CD14-positive monocyte (primary cell): Measurements from ENCODE around the gene TAF5. TPM values are rescaled to one million over a fixed set of nuclear protein-coding genes. Genes with fewer than 3 reads are reported as not detected.

Experiments used
- DNase-seq, 3 donors: peaks; one replicate each; pipeline ENCODE4 v3.0.0-alpha.2; 2011 to 2022
- H2AFZ ChIP-seq: 2 replicates; pipeline ENCODE4 v1.6.0; 2012; ENCODE audit warnings: mild to moderate bottlenecking, low read depth, low read length, inconsistent platforms; ENCODE audit not compliant: insufficient read depth, poor library complexity, severe bottlenecking
- H3K27ac ChIP-seq, 2 donors: 1 replicate in 1 of 2; 2 replicates in 1 of 2; pipeline ENCODE4 v1.5.1; 2012 to 2013; ENCODE audit warnings: low read length in 2 of 2, control low read depth in 1 of 2, inconsistent platforms in 1 of 2, low read depth in 1 of 2, mild to moderate bottlenecking in 1 of 2
- H3K27me3 ChIP-seq, 2 donors: one replicate each; pipeline versions ENCODE4 v1.6.0 to v1.6.1; 2011 to 2013; ENCODE audit warnings: low read length in 2 of 2; ENCODE audit not compliant: control insufficient read depth in 2 of 2, insufficient read depth in 2 of 2
- H3K36me3 ChIP-seq, 2 donors: replicated peaks in 1 of 2; 1 replicate in 1 of 2; 2 replicates in 1 of 2; pipeline versions ENCODE4 v1.5.1 to v1.6.1; 2012 to 2013; ENCODE audit warnings: low read length in 2 of 2, control low read depth in 1 of 2, inconsistent platforms in 1 of 2, mild to moderate bottlenecking in 1 of 2; ENCODE audit not compliant: insufficient read depth in 2 of 2, control insufficient read depth in 1 of 2
- H3K4me1 ChIP-seq, 2 donors: 1 replicate in 1 of 2; 2 replicates in 1 of 2; pipeline versions ENCODE4 v1.5.1 to v1.6.1; 2012 to 2013; ENCODE audit warnings: low read length in 2 of 2, control low read depth in 1 of 2, inconsistent platforms in 1 of 2, mild to moderate bottlenecking in 1 of 2, moderate library complexity in 1 of 2; ENCODE audit not compliant: insufficient read depth in 2 of 2, control insufficient read depth in 1 of 2
- H3K4me2 ChIP-seq: replicated peaks from 2 replicates; pipeline ENCODE3; 2012; ENCODE audit warnings: low read length, moderate library complexity, mild to moderate bottlenecking; ENCODE audit not compliant: poor library complexity, severe bottlenecking; ENCODE audit errors: extremely low read depth
- H3K4me3 ChIP-seq, 3 experiments: fragments of 200-600 bp in 1 of 3; sonication (generic) in 1 of 3; replicated peaks in 1 of 3; 1 replicate in 2 of 3; 2 replicates in 1 of 3; pipeline ENCODE4 v1.5.1; 2011 to 2013; ENCODE audit warnings: low read length in 3 of 3, mild to moderate bottlenecking in 3 of 3, control low read depth in 2 of 3, low read depth in 2 of 3, inconsistent platforms in 1 of 3, moderate library complexity in 1 of 3
- H3K79me2 ChIP-seq: 2 replicates; pipeline ENCODE4 v1.6.0; 2012; ENCODE audit warnings: mild to moderate bottlenecking, control low read depth, inconsistent platforms, low read length, moderate library complexity; ENCODE audit not compliant: insufficient read depth
- H3K9ac ChIP-seq: 2 replicates; pipeline ENCODE4 v1.6.0; 2017; ENCODE audit warnings: low read length, mild to moderate bottlenecking; ENCODE audit not compliant: insufficient read depth, poor library complexity, severe bottlenecking
- H3K9me3 ChIP-seq, 2 donors: replicated peaks in 1 of 2; 1 replicate in 1 of 2; 2 replicates in 1 of 2; pipeline versions ENCODE4 v1.5.1 to v1.6.1; 2012 to 2013; ENCODE audit warnings: low read length in 2 of 2, control low read depth in 1 of 2; ENCODE audit not compliant: control insufficient read depth in 1 of 2, insufficient read depth in 1 of 2
- H4K20me1 ChIP-seq: 2 replicates; pipeline ENCODE4 v1.6.0; 2012; ENCODE audit warnings: mild to moderate bottlenecking, low read length, control low read depth, moderate library complexity; ENCODE audit not compliant: insufficient read depth
- H3K27ac Mint-ChIP-seq, 7 donors: one replicate each; pipeline ENCODE4 v1.8.0; 2020; ENCODE audit warnings: mild to moderate bottlenecking in 7 of 7, mixed read lengths in 7 of 7, moderate library complexity in 6 of 7, inconsistent platforms in 2 of 7
- H3K27me3 Mint-ChIP-seq, 3 donors: one replicate each; pipeline ENCODE4 v1.8.0; 2021 to 2022; ENCODE audit warnings: low read depth in 3 of 3, mild to moderate bottlenecking in 3 of 3, mixed read lengths in 3 of 3, moderate library complexity in 3 of 3, inconsistent platforms in 1 of 3
- H3K36me3 Mint-ChIP-seq, 2 donors: one replicate each; pipeline ENCODE4 v1.8.0; 2020; ENCODE audit warnings: mixed read lengths in 2 of 2, inconsistent platforms in 1 of 2, mild to moderate bottlenecking in 1 of 2
- H3K4me1 Mint-ChIP-seq: one replicate; pipeline ENCODE4 v1.8.0; 2020; ENCODE audit warnings: mild to moderate bottlenecking, mixed read lengths
- H3K4me3 Mint-ChIP-seq, 2 donors: one replicate each; pipeline ENCODE4 v1.8.0; 2020; ENCODE audit warnings: mild to moderate bottlenecking in 2 of 2, mixed read lengths in 2 of 2, moderate library complexity in 1 of 2
- H3K9me3 Mint-ChIP-seq, 7 donors: one replicate each; pipeline ENCODE4 v1.8.0; 2020 to 2022; ENCODE audit warnings: mixed read lengths in 7 of 7, mild to moderate bottlenecking in 6 of 7, moderate library complexity in 6 of 7, inconsistent platforms in 2 of 7
- CTCF ChIP-seq: fragments of 200-600 bp; IDR thresholded peaks from one replicate; pipeline ENCODE4 v1.8.0; 2022; ENCODE audit warnings: antibody characterized with exemption, mild to moderate bottlenecking
- WGBS: methylation state at CpG from one replicate; pipeline ENCODE4 v1.1.5; 2013; ENCODE audit warnings: missing lambda C conversion rate; ENCODE audit not compliant: insufficient coverage; 5-methylcytosine and 5-hydroxymethylcytosine counted together
- intact Hi-C, 2 donors: fragments of 100-400 bp; cut with micrococcal nuclease; formaldehyde crosslinking; loops; one replicate each; pipeline versions ENCODE4 v1.15.0 to v1.15.1; 2023
- polyA plus RNA-seq, 3 donors: library from polyadenylated mRNA; depleted of rRNA in 1 of 3; unstranded in 2 of 3; stranded (reverse) in 1 of 3; fragments of 300-500 nt in 2 of 3; fragments of >200 nt in 1 of 3; fragmentation: Illumina TruSeq in 2 of 3; gene quantifications; 1 replicate in 2 of 3; 2 replicates in 1 of 3; pipeline ENCODE4 v1.2.3, GENCODE V29; 2012 to 2021

TAF5 gene
- polyA plus RNA-seq, 3 donors = 1.0 to 2.4 (median 2.4) TPM

- peaks cover 3% of the 10 kb centered on the region for H4K20me1 ChIP-seq
- Mint-ChIP-seq H3K4me1 (peaks cover under 1% of the 10 kb centered on the region), H3K36me3 (peaks cover 43 to 57% of the 10 kb centered on the region in 2 donors), H3K4me3 (no peak overlapping the region), H3K27me3 (peaks cover 0 to 2% (median 0%) of the 10 kb centered on the region in 3 donors), H3K9me3 (no peaks in the 10 kb centered on the region), H3K27ac (no peak overlapping the region)
- H3K27me3 ChIP-seq = no peaks in the 10 kb centered on the region
- intact Hi-C loops = no loop called here
- peaks cover 4 to 5% of the 10 kb centered on the region in 2 donors for H3K4me1 ChIP-seq
- TF ChIP-seq CTCF = no peak
- 91% methylated on average over 4 of the region's 5 CpGs for WGBS
- H3K79me2 ChIP-seq = peaks cover 35% of the 10 kb centered on the region
- no peak overlapping the region for H3K4me3 ChIP-seq
- peaks cover 44 to 74% of the 10 kb centered on the region in 2 donors for H3K36me3 ChIP-seq
- H3K9me3 ChIP-seq = no peaks in the 10 kb centered on the region
- H3K4me2 ChIP-seq = no peak overlapping the region
- DNase-seq = no peak
- no peak overlapping the region for H3K27ac ChIP-seq
- no peak overlapping the region for H2AFZ ChIP-seq
- no peak overlapping the region for H3K9ac ChIP-seq
These were observed 6.5 kb downstream of the TAF5 start for GRCh38 chr10:103374263-103374662.

DNA sequence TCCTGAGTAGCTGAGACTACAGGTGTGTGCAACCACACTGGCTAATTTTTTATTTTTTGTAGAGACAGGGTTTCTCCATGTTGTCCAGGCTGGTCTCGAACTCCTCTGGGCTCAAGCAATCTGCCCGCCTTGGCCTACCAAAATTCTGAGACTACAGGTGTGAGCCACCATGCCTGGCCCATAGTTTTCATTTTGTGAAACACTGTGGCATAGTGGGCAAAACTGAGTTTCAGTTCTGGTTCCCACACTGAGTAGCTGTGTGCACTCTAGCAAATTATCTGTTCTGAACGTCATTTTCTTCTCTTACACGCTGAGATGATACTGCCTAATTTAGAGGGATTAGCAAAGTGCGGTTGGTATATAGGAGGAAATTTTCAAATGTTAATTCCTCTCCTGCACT lies 15.0 kb downstream of the TAF5 start:
- Mint-ChIP-seq H3K4me3 (no peak overlapping the region), H3K4me1 (no peaks in the 10 kb centered on the region), H3K27me3 (no peaks in the 10 kb centered on the region), H3K27ac (no peak overlapping the region), H3K36me3 (peaks cover 57 to 89% of the 10 kb centered on the region in 2 donors), H3K9me3 (no peaks in the 10 kb centered on the region)
- Histone ChIP-seq H3K36me3 (peaks cover 53 to 91% of the 10 kb centered on the region in 2 donors), H3K9me3 (no peaks in the 10 kb centered on the region), H3K9ac (no peak overlapping the region), H4K20me1 (no peaks in the 10 kb centered on the region), H3K79me2 (peaks cover 5% of the 10 kb centered on the region), H2AFZ (no peak overlapping the region), H3K27ac (no peak overlapping the region), H3K27me3 (no peaks in the 10 kb centered on the region), H3K4me2 (no peak overlapping the region), H3K4me1 (no peaks in the 10 kb centered on the region), H3K4me3 (no peak overlapping the region)
- DNase-seq = no peak
- intact Hi-C loops = no loop called here
- 87% methylated on average over 3 of the region's 5 CpGs for WGBS
- no peak for TF ChIP-seq CTCF
